ENCODE measurements around the gene PRKAG3. TPM values are rescaled to one million over a fixed set of nuclear protein-coding genes. Genes with fewer than 3 reads are reported as not detected.

PRKAG3 gene
- total and polyA plus RNA-seq, 8 donors = 0.08 TPM; not detected in 7

- no peak for TF ChIP-seq CTCF (IDR thresholded peaks at IDR 0.05)
- Histone ChIP-seq H3K9me3 (no peaks in the 10 kb centered on the region), H3K4me3 (no peak overlapping the region), H3K27ac (no peak overlapping the region), H3K27me3 (peaks cover 59 to 100% of the 10 kb centered on the region in 2 donors), H3K4me1 (peaks cover 9 to 30% of the 10 kb centered on the region in 2 donors), H3K36me3 (no peaks in the 10 kb centered on the region)
- DNase-seq = peak in 1 of 4 donors; percentile 41
- no peak for ATAC-seq
- intact Hi-C loops (cut with DNase I) = no loop called here
Measured at GRCh38 chr2:218878926-218879761, 47.5 kb upstream of the PRKAG3 start.

GRCh38 chr2:218878486-218878885 lies 46.9 kb upstream of the PRKAG3 start:
- ATAC-seq = no peak

GRCh38 chr2:218877891-218878290 lies 46.3 kb upstream of the PRKAG3 start:
- H3K4me3 ChIP-seq = no peak overlapping the region
- no peak for TF ChIP-seq CTCF (IDR thresholded peaks at IDR 0.05)
- no peak for DNase-seq
- no peaks in the 10 kb centered on the region for H3K36me3 ChIP-seq
- H3K27me3 ChIP-seq = peaks cover 63 to 100% of the 10 kb centered on the region in 2 donors
- no peak for ATAC-seq
- no peak overlapping the region for H3K27ac ChIP-seq
- no peaks in the 10 kb centered on the region for H3K9me3 ChIP-seq
- H3K4me1 ChIP-seq = peaks cover 9 to 26% of the 10 kb centered on the region in 2 donors
- intact Hi-C loops (cut with DNase I) = no loop called here

More at GRCh38 chr2:218878486-218878885, 46.9 kb upstream of the PRKAG3 start:
- H3K27me3 ChIP-seq = peaks cover 63 to 100% of the 10 kb centered on the region in 2 donors
- H3K4me1 ChIP-seq = peaks cover 9 to 26% of the 10 kb centered on the region in 2 donors
- no peak for TF ChIP-seq CTCF (IDR thresholded peaks at IDR 0.05)
- no peak overlapping the region for H3K4me3 ChIP-seq
- no peak for DNase-seq
- intact Hi-C loops (cut with DNase I) = no loop called here
- no peak overlapping the region for H3K27ac ChIP-seq
- H3K9me3 ChIP-seq = no peaks in the 10 kb centered on the region
- no peaks in the 10 kb centered on the region for H3K36me3 ChIP-seq

DNA sequence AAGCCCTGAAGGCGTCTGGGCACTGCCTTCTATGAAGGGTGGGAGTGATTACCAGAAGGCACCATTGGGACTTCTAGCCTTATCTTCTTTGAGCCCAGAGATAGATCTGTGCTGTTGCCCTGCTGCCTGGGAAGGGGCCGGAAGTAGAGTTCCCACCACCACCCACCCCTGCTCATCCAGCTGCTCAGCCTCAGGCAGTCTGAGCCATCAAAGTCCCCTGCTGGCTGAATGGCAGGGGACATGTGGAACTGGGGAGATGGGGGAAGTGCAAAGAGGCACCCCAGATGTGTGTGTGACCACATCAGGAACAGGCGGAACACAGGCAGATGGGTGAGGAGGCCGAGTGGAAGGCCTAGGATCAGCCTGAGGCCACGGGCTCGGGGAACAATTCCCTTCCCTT lies 45.7 kb upstream of the PRKAG3 start:
- TF ChIP-seq CTCF (IDR thresholded peaks at IDR 0.05) = no peak
- intact Hi-C loops (cut with DNase I) = no loop called here
- peaks cover 66 to 100% of the 10 kb centered on the region in 2 donors for H3K27me3 ChIP-seq
- H3K4me1 ChIP-seq = peaks cover 9 to 26% of the 10 kb centered on the region in 2 donors
- no peaks in the 10 kb centered on the region for H3K36me3 ChIP-seq
- H3K9me3 ChIP-seq = no peaks in the 10 kb centered on the region
- no peak overlapping the region for H3K27ac ChIP-seq
- DNase-seq (no peak), ATAC-seq (no peak)
- no peak overlapping the region for H3K4me3 ChIP-seq

- peaks cover 71 to 100% of the 10 kb centered on the region in 2 donors for H3K27me3 ChIP-seq
- intact Hi-C loops (cut with DNase I) = no loop called here
- no peak overlapping the region for H3K4me3 ChIP-seq
- H3K27ac ChIP-seq = no peak overlapping the region
- no peaks in the 10 kb centered on the region for H3K9me3 ChIP-seq
- peak; percentile 92 to 94 for TF ChIP-seq CTCF (IDR thresholded peaks at IDR 0.05)
- ATAC-seq = peak; percentile 74
- peaks cover 9 to 29% of the 10 kb centered on the region in 2 donors for H3K4me1 ChIP-seq
- DNase-seq = peak in 2 of 4 donors; percentile 65 to 79
- no peaks in the 10 kb centered on the region for H3K36me3 ChIP-seq
Measured at GRCh38 chr2:218876562-218877219, 45.1 kb upstream of the PRKAG3 start.

Data from left lung (tissue), 10 donors.